Osteoblast (primary cell): ENCODE results near the gene SLC35F2. TPM values are rescaled to one million over a fixed set of nuclear protein-coding genes. Genes with fewer than 3 reads are reported as not detected.

Source experiments
- DNase-seq: peaks from one replicate; pipeline ENCODE4 v3.0.0; 2011; ENCODE audit warnings: low spot score, mixed read lengths; ENCODE audit not compliant: insufficient read length; ENCODE audit errors: missing footprints
- H2AFZ ChIP-seq: 2 replicates; pipeline ENCODE4 v1.6.0; 2011; ENCODE audit warnings: mild to moderate bottlenecking, low read length
- H3K27ac ChIP-seq: 2 replicates; pipeline ENCODE4 v1.5.1; 2011; ENCODE audit warnings: mild to moderate bottlenecking, low read depth, low read length, moderate library complexity
- H3K27me3 ChIP-seq: 2 replicates; pipeline ENCODE4 v1.6.0; 2012; ENCODE audit warnings: mild to moderate bottlenecking, control low read depth, inconsistent platforms, low read length, moderate library complexity; ENCODE audit not compliant: insufficient read depth
- H3K36me3 ChIP-seq: 2 replicates; pipeline ENCODE4 v1.5.1; 2011; ENCODE audit warnings: mild to moderate bottlenecking, low read length, control low read depth, moderate library complexity; ENCODE audit not compliant: insufficient read depth
- H3K4me1 ChIP-seq: 2 replicates; pipeline ENCODE4 v1.5.1; 2011; ENCODE audit warnings: mild to moderate bottlenecking, low read length, control low read depth, moderate library complexity; ENCODE audit not compliant: insufficient read depth
- H3K4me2 ChIP-seq: 2 replicates; pipeline ENCODE4 v1.6.0; 2011; ENCODE audit warnings: mild to moderate bottlenecking, low read length; ENCODE audit not compliant: insufficient read depth
- H3K4me3 ChIP-seq: fragments of 200-600 bp; sonication (generic); 3 replicates; pipeline ENCODE4 v1.5.1; 2012; ENCODE audit warnings: mild to moderate bottlenecking, low read length, inconsistent platforms; ENCODE audit not compliant: insufficient read depth
- H3K79me2 ChIP-seq: 2 replicates; pipeline ENCODE4 v1.6.0; 2012; ENCODE audit warnings: mild to moderate bottlenecking, low read length, control low read depth, inconsistent platforms; ENCODE audit not compliant: insufficient read depth
- H3K9me3 ChIP-seq: 2 replicates; pipeline ENCODE4 v1.5.1; 2011; ENCODE audit warnings: low read depth, low read length, control low read depth
- H4K20me1 ChIP-seq: 2 replicates; pipeline ENCODE4 v1.6.0; 2012; ENCODE audit warnings: mild to moderate bottlenecking, low read length, control low read depth; ENCODE audit not compliant: insufficient read depth
- CTCF ChIP-seq: IDR thresholded peaks from 2 replicates; pipeline ENCODE4 v1.5.1; 2011; ENCODE audit warnings: mild to moderate bottlenecking, low read depth, low read length, moderate library complexity; ENCODE audit errors: extremely low read depth
- total RNA-seq: library from RNA; depleted of rRNA; stranded (reverse); fragments of >200 nt; gene quantifications from 2 replicates; pipeline ENCODE4 v1.2.3, GENCODE V29; 2012

The SLC35F2 gene
- total RNA-seq, 1 donor: 5.4 TPM

GRCh38 chr11:107757661-107758060 lies 100.9 kb downstream of the SLC35F2 start:
- no peaks in the 10 kb centered on the region for H3K4me1 ChIP-seq
- no peaks in the 10 kb centered on the region for H3K9me3 ChIP-seq
- H3K4me2 ChIP-seq: no peak overlapping the region
- H3K27ac ChIP-seq: no peak overlapping the region
- no peak overlapping the region for H3K4me3 ChIP-seq
- no peak overlapping the region for H2AFZ ChIP-seq
- no peaks in the 10 kb centered on the region for H3K36me3 ChIP-seq
- peaks cover 5% of the 10 kb centered on the region for H3K27me3 ChIP-seq
- peak; percentile 19 for TF ChIP-seq CTCF
- H4K20me1 ChIP-seq: no peaks in the 10 kb centered on the region
- no peak for DNase-seq
- H3K79me2 ChIP-seq: no peaks in the 10 kb centered on the region

GRCh38 chr11:107756553-107756952 lies 102.0 kb downstream of the SLC35F2 start:
- H3K79me2 ChIP-seq: no peaks in the 10 kb centered on the region
- peaks cover 8% of the 10 kb centered on the region for H3K27me3 ChIP-seq
- no peaks in the 10 kb centered on the region for H3K36me3 ChIP-seq
- H3K4me3 ChIP-seq: no peak overlapping the region
- no peaks in the 10 kb centered on the region for H3K4me1 ChIP-seq
- no peaks in the 10 kb centered on the region for H4K20me1 ChIP-seq
- no peak for DNase-seq
- no peak overlapping the region for H3K27ac ChIP-seq
- no peak overlapping the region for H2AFZ ChIP-seq
- no peaks in the 10 kb centered on the region for H3K9me3 ChIP-seq
- no peak for TF ChIP-seq CTCF
- H3K4me2 ChIP-seq: no peak overlapping the region

- Histone ChIP-seq H2AFZ (no peak overlapping the region), H3K27ac (no peak overlapping the region), H3K4me1 (no peaks in the 10 kb centered on the region), H4K20me1 (no peaks in the 10 kb centered on the region), H3K9me3 (no peaks in the 10 kb centered on the region), H3K4me3 (no peak overlapping the region), H3K36me3 (no peaks in the 10 kb centered on the region), H3K4me2 (no peak overlapping the region), H3K79me2 (no peaks in the 10 kb centered on the region), H3K27me3 (peaks cover 10% of the 10 kb centered on the region)
- no peak for TF ChIP-seq CTCF
- peak; percentile 39 for DNase-seq
Measured at GRCh38 chr11:107752949-107753822, 105.4 kb downstream of the SLC35F2 start.

GRCh38 chr11:107752508-107752907 lies 106.1 kb downstream of the SLC35F2 start:
- Histone ChIP-seq H3K4me2 (no peak overlapping the region), H3K36me3 (no peaks in the 10 kb centered on the region), H3K9me3 (no peaks in the 10 kb centered on the region), H2AFZ (no peak overlapping the region), H3K4me3 (no peak overlapping the region), H3K27me3 (peaks cover 10% of the 10 kb centered on the region), H3K4me1 (no peaks in the 10 kb centered on the region), H3K27ac (no peak overlapping the region), H4K20me1 (no peaks in the 10 kb centered on the region), H3K79me2 (no peaks in the 10 kb centered on the region)
- no peak for DNase-seq
- no peak for TF ChIP-seq CTCF
